NCI-H2171 treated with DMSO at 0.1 percent for 48 hours (cell line): ENCODE data around the gene CSTPP1.
"Not testable (repeated sequence)": the region's sequence is repeated elsewhere in the genome, so short reads cannot be mapped to it uniquely, and the experiment has no call there.

Experiments
- DNase-seq: peaks from one replicate; lab custom pipeline; 2025; lab: John Stamatoyannopoulos, UW

CSTPP1 gene

DNA sequence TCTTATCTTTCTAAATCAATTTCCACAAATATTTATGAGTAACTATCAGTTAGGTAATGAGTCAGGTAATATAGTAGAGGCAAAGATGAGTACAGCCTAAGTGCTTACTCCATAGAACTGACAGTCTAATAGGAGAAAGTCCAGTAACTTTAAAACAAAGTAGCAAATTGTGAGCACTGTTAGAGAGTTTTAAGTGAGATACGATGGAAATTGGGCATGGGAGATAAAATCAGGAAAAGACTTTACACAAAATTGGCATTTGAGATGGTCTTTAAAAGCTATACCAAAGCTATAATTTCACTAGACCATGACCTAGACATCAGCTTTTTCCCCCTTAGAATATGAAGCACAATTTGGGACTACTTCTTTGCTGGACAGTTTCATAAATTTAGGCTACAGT, 113.7 kb downstream of the CSTPP1 start:
- no peak for DNase-seq

DNA sequence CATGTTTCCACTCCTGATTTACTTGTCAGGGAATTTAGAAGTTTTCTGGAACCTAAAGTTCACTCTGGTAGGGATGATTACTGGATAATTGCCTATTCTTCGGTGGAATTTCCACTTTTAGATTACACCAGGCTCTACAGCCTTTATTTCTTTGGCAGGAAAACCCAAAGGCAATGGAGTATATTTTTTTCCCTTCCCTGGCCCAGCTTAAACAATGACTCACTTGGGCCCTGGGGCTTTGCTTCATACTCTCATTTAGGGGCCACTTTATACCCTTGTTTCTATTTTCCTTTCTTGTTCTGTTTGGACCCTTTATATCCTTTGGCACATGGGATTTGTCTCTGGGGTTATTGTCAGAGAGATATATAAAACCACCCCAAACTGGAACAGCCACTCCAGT, 114.7 kb downstream of the CSTPP1 start:
- no peak for DNase-seq

DNA sequence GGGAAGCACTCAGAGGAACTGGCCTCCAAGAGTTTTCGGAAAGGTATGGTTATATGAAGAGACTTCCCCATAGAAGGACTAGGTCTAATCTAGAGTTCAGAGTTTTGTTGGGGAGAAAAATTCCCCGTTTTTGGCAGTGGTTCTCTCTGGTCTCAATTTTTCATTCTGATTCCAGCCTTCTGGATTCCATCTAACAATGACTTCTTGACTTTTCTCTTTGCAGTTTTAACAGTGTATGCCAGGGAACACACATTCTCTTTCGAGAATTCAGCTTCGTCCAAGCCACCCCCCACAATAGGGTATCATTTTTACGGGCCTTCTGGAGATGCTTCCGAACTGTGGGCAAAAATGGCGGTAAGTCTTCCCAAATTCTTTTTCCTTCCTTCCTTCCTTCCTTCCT, 115.6 kb downstream of the CSTPP1 start:
- no peak for DNase-seq

DNA sequence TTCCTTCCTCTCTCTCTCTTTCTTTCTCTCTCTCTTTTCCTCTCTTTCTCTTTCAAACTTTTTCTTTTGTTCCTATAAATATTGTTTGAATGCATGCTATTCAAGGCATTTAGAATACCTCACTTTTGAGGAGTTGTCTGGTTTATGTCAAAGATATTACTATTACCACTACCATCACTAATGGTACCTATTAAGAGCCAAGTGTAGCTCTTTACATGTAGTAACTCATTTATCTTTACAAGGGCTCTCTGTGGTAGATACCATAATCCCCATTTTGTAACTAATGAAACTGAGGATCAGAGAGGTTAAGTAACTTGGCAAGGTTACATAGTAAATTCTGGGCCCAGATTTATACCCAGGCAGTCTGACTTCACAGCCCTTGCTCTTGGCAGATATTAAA, 116.0 kb downstream of the CSTPP1 start:
- DNase-seq: no peak

DNA sequence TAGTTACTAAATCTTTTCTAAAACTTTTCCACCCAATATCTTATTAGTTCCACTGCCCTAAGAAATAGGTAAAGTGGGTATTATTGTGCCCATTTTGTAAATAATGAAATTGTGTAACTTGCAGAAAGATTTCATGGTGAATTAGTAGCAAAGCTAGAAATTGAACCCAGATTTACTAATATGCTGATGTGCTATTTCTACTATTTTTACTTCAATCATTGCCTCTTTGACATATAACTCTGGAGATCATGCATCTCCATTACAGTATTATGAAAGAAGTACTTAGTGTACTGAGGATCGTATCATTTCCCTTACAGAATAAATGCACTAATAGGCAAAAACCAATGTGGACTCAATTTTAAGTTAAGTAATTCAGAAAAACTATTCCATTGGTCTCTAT, 119.0 kb downstream of the CSTPP1 start:
- DNase-seq: no peak

DNA sequence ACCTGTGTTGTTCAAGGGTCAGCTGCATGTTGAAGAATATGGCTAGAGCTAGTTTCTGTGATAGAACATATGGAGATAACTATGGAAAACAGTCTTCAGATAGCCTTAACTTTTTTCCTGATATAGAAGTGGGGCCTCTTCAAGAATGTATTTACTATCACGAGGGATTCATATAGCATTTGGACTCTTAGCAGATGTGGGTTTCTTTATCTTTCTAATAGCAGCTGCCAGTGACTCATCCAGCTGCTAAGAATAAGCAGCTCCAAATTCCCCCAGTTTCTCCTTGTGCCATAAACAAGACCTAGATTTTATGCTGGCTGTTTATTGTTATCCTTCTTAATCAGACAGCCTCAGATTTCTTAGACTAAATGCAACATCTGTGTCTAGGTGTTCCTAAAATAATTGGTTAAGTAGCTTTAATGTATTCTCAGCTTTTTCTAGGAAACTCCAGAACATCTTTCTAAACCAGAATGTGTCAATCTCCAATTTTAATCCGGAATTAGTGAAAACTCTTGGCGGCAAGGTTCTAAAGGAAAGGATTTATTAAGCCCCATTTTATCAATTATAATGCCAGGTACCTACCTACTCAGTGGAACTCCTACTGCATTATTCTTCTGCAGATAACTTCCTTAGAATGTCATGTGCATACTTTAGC, 119.8 kb downstream of the CSTPP1 start:
- no peak for DNase-seq

DNA sequence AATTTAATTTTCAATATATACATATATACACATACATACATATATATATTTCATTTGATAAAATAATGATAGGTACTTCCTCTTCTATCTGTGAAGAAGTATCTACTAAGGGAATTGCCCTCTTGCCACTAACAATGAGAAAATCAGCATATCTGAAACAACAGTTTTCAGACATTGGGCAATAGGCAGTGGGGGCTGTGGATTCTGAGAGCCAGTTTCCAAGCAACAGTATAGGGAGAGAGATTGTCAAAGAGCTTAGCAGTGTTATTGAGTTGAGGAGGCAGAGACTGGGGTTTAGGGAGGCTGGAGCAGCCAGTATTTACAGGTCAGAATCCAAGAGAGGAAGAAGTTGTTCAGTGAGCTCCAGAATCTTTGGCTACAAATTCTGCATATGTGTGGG, 120.8 kb downstream of the CSTPP1 start:
- DNase-seq: no peak

DNA sequence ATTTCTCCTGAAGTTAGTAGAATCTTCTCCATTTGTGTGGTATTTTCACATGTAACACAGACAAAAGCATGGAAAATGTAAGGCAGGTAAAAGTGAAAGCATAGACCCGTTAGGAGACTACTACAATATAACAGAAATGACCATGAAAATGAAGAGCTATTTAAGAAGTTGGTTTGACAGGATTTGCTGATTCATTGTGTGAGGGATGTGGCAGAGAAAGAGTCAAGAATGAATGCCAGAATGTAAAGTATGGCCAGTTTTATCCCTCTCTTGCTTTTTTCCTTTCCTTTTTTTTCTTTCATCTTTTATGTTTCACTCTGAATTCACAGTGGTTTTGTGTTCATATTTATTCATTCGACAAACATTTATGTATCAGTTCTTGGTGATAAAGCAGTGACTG, 124.2 kb downstream of the CSTPP1 start:
- DNase-seq: no peak

DNA sequence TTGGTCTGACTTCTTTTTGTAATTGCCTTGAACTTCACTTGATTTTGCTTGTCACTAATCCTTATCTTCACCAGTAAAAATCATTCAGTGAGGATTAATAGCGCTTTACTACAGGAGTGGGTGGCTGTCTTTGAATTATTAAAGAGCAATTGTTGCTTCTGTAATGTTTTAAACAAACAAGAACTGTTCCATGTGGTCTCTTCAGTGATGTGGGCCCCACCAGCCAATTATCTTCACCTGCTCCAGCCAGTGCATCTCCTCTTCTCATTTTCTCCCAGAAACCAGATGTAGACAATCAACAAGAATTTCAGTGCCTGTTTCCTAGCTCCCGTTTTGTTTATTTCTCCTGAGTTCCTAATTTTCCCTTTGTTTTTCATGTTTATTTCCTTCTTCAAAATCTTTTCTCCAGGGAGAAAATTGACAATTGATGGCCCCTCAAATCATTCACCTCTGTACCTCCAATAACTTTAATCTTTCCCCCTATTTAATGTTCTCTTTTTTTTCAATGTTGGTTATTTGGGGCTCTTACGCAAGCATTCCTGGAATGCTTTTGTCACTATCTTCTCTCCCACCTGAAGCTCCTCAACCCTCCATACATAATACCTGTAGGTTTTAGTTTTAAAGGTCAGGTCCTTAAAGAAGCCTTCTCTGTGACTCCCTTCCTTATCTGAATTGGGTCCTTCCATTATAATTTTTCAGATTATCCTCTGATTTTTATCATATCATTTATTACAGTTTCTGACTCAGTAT, 125.0 kb downstream of the CSTPP1 start:
- no peak for DNase-seq

DNA sequence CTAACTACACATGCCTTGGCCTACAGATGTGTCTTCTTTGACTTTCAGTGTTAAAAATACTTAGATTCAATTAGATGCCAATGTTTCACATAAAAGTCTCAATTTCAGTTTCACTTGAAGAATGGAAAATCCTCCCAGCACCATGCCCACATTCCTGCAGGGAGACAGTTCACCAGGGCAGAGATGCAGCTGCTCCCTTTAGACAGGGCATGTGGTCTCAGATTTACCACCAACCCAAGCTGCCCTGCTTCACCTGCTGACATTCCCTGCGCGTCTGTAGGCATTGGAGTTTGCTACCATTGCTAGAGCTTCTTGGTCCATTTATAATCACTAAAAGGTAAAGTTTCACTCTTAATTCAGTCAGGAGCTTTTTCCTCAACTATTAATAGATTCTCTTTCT, 126.2 kb downstream of the CSTPP1 start:
- no peak for DNase-seq

DNA sequence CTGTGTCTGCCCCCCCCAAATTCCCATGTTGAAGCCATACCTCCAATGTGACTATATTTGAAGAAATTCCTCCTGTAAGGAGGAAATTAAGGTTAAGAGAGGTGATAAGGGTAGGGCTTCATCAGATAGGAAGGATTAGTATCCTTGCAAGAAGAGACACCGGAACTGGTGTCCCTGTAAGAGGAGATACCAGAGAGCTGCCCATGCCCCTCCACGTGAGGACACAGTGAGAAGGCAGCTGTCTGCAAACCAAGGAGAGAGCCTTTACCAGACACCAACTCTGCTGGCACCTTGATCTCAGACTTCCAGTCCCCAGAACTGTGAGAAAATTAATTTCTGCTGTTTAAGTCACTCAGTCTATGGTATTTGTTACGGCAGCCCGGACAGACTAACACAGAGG, 130.8 kb downstream of the CSTPP1 start:
- DNase-seq: no peak

DNA sequence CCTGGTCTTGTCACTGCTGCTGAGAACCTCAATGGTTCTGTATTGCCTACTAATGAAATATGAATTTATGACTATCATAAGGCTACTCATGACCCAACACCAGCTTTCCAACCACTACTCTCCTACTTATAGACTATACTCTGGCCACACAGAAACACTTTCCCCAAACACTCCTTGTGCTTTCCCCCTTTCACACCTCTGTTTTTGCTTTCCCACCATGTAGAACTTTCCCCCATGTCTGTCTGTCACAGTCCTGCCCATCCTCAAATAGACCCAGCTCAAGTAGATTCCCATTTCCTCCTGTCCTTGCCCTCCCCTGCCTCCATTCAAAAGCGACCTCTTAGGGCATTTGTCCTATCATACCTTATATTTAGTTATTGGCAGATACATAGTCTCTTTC, 134.2 kb downstream of the CSTPP1 start:
- no peak for DNase-seq

DNA sequence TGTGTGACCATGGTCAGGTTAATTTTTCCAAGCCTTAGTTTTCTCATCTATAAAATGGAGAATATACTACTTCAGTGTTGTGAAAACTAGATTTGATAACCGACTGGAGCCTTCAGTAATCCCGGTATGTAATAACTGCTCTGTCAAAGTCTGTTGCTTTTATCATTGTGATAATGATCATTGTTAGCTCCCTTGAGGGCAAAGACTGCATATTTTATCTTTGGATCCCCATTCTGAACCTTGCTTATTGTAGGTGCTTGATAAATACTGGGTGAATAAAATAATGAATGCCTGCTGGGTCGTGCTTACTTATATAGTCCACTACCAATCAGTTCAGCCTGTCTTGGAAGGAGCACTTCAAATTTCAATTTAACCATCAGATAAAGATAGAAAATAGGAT, 134.8 kb downstream of the CSTPP1 start:
- no peak for DNase-seq

DNA sequence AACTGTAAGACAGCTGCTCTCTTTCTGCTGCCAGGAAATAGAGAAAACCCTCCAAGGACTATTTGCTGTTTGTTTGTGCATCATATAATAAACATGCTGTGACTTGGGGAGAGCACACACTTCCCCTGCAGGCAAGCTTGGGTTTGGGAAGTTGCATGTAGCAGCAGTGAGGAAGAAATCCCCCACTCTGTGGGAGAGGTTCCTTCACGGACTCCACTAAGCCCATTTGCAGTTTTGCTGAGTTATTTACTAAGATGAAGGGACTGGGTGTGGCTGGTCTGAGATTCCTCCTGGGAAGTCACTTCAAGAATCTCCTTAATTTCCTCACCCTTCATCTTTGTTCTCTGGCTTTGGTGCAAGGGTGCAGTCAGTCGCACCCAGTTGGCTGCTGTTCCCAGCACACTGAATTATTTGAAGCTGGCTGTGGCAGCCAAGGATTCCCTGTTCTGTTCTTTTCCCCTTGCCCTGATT, 135.3 kb downstream of the CSTPP1 start:
- no peak for DNase-seq

DNA sequence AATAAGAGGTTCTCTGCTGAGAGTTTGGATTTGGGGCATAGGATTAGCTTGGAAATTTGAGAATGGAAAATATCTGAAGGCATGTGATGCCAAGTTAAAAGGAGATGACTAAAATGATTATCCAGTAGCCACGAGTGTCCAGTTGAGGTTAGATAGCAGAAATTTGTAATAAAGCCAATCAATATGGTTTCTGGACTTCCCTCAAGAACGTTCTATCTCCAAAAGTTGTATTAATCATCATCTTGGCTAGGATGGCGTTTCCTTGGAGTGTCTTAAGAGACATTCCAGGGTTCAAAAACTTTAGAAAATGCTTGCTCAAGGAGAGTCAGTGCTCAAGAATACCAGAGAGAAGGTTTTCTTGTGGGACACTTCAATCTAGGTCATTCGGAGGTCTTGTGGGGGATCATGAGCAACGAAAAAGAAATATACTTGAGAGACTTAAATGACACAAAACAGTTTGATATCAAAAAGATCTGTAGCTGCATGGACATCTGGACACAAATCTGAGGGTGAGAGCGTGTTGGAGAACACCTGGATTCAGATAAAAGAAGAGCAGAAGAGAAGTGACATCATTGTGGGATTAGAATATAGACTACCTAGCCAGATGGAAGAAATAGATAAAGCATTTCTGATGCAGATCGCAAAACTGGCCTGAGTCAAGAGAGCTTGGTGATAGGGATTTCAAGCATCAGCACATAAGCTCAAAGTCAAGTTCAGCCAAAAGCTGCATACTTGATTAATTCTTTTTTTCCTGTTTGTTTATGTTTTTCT, 142.4 kb downstream of the CSTPP1 start:
- no peak for DNase-seq

DNA sequence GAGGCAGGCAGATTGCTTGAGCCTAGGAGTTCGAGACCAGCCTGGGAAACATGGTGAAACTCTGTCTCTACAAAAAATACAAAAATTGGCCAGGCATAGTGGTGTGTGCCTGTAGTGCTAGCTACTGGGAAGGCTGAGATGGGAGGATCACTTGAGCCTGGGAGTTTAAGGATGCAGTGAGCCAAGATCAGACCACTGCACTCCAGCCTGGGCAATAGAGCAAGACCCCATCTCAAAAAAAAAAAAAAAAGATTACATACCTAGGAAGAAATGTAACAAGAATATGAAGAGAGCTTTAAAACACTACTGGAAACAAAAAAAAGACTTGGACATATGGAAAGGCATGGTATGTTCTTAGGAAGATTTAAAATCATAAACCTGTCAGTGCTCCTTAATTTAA, 144.2 kb downstream of the CSTPP1 start:
- DNase-seq: not testable (repeated sequence)

DNA sequence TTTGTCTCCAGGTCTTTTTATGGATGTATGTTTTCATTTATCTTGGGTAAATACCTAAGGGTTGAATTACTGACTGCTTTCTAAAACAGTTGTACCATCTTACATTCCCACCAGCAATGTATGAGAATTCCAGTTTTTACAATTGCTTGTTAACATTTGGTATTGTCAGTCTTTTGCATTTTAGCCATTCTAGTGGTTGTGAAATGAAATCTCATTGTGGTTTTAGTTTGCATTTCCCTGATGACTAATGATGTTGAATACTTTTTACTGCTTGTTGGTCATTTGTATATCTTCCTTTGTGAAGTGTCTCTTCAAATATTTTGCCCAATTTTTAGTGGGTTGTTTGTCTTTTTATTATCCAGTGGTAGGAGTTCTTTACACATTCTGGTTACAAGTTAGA, 147.4 kb downstream of the CSTPP1 start:
- no peak for DNase-seq

DNA sequence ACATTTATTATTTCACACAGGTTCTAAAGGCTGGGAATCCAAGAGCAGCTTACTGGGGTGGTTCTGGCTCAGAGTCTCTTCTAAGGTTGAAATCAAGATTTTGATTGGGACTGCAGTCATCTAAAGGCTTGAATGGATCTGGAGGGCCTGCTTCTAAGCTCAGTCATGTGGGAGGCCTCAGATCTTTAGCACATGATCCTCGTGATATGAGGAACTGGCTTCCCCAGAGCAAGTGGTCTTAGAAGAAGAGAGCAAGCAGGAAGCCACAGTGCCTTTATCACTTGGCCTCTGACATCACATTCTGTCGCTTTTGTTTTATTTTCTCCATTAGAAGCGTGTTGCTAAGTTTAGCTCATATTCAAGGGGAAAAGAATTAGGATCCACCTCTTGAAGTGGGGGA, 151.2 kb downstream of the CSTPP1 start:
- no peak for DNase-seq

DNA sequence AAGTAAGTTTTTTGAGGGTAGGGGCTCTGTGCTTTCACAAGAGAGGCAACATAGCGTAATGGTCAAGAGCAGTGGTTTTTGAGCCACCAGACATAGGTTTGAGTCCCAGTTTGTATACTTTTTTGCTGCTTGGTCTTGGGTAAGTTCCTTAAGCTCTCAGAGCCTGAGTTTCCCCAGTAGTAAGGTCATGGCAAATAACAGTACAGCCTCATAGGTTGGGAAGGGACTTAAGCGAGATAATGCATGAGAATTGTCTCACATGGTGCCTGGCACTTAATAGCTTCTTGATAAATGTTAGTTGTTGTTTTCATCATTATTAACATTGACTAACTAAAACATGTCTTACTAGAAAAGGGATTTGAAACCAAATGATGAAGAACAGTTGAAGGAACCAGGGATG, 157.0 kb downstream of the CSTPP1 start:
- no peak for DNase-seq

DNA sequence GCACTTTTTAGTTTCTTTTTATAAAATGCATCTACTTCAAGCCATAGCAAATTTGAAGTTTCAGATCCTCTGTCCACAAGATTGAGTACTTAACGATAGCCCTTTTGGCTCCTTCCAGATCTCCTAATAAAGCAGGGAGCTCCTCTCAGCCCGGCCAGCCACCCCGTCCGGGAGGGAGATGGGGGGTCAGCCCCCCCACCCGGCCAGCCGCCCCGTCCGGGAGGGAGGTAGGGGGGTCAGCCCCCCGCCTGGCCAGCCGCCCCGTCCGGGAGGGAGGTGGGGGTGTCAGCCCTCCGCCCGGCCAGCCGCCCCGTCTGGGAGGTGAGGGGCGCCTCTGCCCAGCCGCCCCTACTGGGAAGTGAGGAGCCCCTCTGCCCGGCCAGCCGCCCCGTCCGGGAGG, 160.3 kb downstream of the CSTPP1 start:
- DNase-seq: not testable (repeated sequence)

DNA sequence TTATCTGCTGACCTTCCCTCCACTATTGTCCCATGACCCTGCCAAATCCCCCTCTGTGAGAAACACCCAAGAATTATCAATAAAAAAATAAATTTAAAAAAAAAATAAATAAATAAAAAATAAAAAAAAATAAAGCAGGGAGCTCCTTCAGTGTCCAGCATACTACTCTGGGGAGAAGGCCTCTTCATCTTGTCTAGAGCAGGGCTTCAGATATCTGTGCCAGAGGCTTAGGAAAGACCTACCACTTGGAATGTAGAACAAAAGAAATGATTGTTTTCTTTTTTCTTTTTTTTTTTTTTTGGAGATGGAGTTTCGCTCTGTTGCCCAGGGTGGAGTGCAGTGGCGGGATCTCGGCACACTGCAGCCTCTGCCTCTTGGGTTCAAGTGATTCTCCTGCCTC, 161.7 kb downstream of the CSTPP1 start:
- DNase-seq: not testable (repeated sequence)

DNA sequence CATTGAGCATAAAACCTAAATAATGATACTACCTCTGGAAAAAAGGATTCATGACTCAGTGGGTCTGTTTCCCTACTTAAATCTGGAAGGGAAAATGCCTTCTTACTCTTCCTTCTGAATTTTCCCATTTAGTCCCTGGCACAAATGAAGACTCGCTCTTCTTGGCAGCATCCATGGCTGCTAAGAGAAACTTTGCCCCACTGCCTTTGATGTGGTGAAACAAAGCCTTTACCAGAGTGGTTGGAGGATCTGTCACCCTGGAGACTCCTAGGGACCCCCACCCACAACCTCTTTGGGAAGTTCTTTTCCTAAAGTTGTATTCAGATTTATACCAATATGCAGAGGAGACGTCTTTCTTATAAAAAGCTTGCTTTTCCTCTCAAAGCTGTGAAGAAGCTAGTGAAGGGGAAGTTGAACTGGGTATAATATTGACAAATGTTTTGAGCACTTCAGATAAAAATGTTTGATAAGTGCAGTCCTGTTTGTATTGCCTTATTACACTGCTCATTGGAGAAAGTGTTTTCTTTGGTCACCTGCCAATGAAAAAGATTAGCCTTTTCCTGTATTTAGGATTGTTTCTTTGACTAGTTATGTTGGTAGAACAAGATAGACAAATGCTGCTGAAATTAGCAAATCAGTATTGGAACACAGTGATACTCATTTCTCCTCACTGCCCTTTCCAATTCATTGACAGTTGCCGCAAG, 162.8 kb downstream of the CSTPP1 start:
- no peak for DNase-seq
